ENCODE results near the gene DPEP2NB.

DNA sequence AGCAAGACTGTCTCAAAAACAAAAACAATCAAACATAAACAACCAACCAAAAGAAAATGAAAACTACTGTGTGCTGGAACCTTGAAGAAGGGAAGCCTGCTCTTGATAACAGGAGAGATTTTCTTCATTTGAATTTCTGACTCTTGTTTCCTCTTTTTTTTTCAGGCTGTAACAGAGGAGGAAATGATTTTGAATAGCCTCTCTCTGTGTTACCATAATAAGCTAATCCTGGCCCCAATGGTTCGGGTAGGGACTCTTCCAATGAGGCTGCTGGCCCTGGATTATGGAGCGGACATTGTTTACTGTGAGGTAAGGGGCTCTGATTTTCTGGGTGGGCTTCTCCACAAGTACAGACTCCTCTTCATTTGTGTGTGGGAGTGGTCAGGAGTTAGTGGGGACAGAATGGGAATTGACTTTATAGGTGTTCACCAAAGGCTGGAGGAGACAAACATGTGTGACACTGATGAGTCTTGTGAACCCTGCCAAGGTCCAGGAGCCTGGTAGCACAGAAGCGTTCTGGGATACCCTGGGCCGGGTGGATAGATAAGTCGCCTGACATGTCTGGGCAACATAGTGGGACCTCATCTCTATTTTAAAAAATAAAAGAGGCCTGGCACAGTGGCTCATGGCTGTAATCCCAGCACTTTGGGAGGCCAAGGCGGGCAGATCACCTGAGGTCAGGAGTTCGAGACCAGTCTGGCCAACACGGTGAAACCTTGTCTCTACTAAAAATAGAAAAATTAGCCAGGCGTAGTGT, 22.3 kb upstream of the DPEP2NB start:
- TF ChIP-seq, protein P1, sequence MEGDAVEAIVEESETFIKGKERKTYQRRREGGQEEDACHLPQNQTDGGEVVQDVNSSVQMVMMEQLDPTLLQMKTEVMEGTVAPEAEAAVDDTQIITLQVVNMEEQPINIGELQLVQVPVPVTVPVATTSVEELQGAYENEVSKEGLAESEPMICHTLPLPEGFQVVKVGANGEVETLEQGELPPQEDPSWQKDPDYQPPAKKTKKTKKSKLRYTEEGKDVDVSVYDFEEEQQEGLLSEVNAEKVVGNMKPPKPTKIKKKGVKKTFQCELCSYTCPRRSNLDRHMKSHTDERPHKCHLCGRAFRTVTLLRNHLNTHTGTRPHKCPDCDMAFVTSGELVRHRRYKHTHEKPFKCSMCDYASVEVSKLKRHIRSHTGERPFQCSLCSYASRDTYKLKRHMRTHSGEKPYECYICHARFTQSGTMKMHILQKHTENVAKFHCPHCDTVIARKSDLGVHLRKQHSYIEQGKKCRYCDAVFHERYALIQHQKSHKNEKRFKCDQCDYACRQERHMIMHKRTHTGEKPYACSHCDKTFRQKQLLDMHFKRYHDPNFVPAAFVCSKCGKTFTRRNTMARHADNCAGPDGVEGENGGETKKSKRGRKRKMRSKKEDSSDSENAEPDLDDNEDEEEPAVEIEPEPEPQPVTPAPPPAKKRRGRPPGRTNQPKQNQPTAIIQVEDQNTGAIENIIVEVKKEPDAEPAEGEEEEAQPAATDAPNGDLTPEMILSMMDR (IDR thresholded peaks at IDR 0.05; ENCODE audit: low read depth, low read length, poor library complexity, severe bottlenecking), result no peak
- TF ChIP-seq EZH2phosphoT487 (IDR thresholded peaks at IDR 0.05; ENCODE audit: borderline replicate concordance, low read length), result no peak

Data from DOHH2 (cell line).